LHCN-M2 (cell line): Measurements from ENCODE around the gene OR52B6. TPM values are rescaled to one million over a fixed set of nuclear protein-coding genes. Genes with fewer than 3 reads are reported as not detected.
"Not testable (repeated sequence)": the region's sequence is repeated elsewhere in the genome, so short reads cannot be mapped to it uniquely, and the experiment has no call there.

Experiments used
- DNase-seq: peaks from one replicate; pipeline ENCODE4 v3.0.0-alpha.2; 2012; ENCODE audit warnings: low read depth
- total RNA-seq: library from RNA; depleted of rRNA; stranded (reverse); fragments of >200 nt; gene quantifications from 2 replicates; pipeline ENCODE4 v1.2.3, GENCODE V29; 2014

OR52B6 gene
- total RNA-seq, 1 experiment from 2014 or later: not detected

- no peak for DNase-seq
These were observed 12.5 kb downstream of the OR52B6 start for GRCh38 chr11:5593146-5593545.

GRCh38 chr11:5596607-5597201 lies 16.0 kb downstream of the OR52B6 start, which contains the start of gene TRIM6:
TSS of gene TRIM6 (plus strand) at chr11:5596637. CDS start at chr11:5596898, 261 bp downstream.
- DNase-seq: peak; percentile 24

- DNase-seq: no peak
These were observed 17.3 kb downstream of the OR52B6 start for GRCh38 chr11:5597953-5598352.

- peak; percentile 63 for DNase-seq
These were observed 19.7 kb downstream of the OR52B6 start for GRCh38 chr11:5600374-5600851.

GRCh38 chr11:5602791-5603190 lies 22.1 kb downstream of the OR52B6 start:
- DNase-seq: not testable (repeated sequence)

GRCh38 chr11:5603326-5603725 lies 22.6 kb downstream of the OR52B6 start:
- DNase-seq: no peak

- DNase-seq: no peak
These were observed 24.2 kb downstream of the OR52B6 start for GRCh38 chr11:5604896-5605295.

- peak; percentile 71 for DNase-seq
These were observed 25.2 kb downstream of the OR52B6 start for GRCh38 chr11:5605849-5606248.

- no peak for DNase-seq
These were observed 28.1 kb downstream of the OR52B6 start for GRCh38 chr11:5608808-5609207.

- DNase-seq: no peak
These were observed 29.8 kb downstream of the OR52B6 start for GRCh38 chr11:5610446-5610845.

- DNase-seq: no peak
These were observed 30.9 kb downstream of the OR52B6 start for GRCh38 chr11:5611627-5612026.

- peak; percentile 81 for DNase-seq
These were observed 38.1 kb downstream of the OR52B6 start for GRCh38 chr11:5618807-5619206.

- peak; percentile 90 for DNase-seq
These were observed 40.2 kb downstream of the OR52B6 start for GRCh38 chr11:5620651-5621521.

GRCh38 chr11:5621580-5621979 lies 40.9 kb downstream of the OR52B6 start:
- DNase-seq: no peak

GRCh38 chr11:5622802-5623201 lies 42.1 kb downstream of the OR52B6 start:
- DNase-seq: no peak

GRCh38 chr11:5624489-5625279 lies 44.0 kb downstream of the OR52B6 start, which contains the start of gene TRIM34:
TSS of gene TRIM34 (plus strand) at chr11:5625001. CDS start at chr11:5632332, 7,331 bp downstream.
- peak; percentile 70 for DNase-seq

- no peak for DNase-seq
These were observed 44.6 kb downstream of the OR52B6 start for GRCh38 chr11:5625281-5625680.

- DNase-seq: peak; percentile 8
These were observed 45.5 kb downstream of the OR52B6 start for GRCh38 chr11:5626196-5626595.

GRCh38 chr11:5631417-5631816 lies 50.7 kb downstream of the OR52B6 start:
- DNase-seq: no peak
